Immature natural killer cell (primary cell): ENCODE results near the gene RDH14. TPM values are rescaled to one million over a fixed set of nuclear protein-coding genes. Genes with fewer than 3 reads are reported as not detected.

Experiments used
- DNase-seq, 3 donors: peaks; one replicate each; pipeline ENCODE4 v3.0.0; 2022; ENCODE audit warnings: mixed read lengths in 1 of 3
- H3K27ac Mint-ChIP-seq, 6 donors: one replicate each; pipeline ENCODE4 v1.8.0; 2020; ENCODE audit warnings: mixed read lengths in 6 of 6, mild to moderate bottlenecking in 5 of 6, inconsistent platforms in 4 of 6, moderate library complexity in 3 of 6
- H3K27me3 Mint-ChIP-seq, 3 donors: one replicate each; pipeline ENCODE4 v1.8.0; 2020 to 2021; ENCODE audit warnings: low read depth in 3 of 3, mild to moderate bottlenecking in 3 of 3, mixed read lengths in 3 of 3, moderate library complexity in 3 of 3, inconsistent platforms in 1 of 3
- H3K36me3 Mint-ChIP-seq, 3 donors: one replicate each; pipeline ENCODE4 v1.8.0; 2020; ENCODE audit warnings: mixed read lengths in 3 of 3, inconsistent platforms in 2 of 3, mild to moderate bottlenecking in 2 of 3
- H3K4me1 Mint-ChIP-seq, 2 donors: one replicate each; pipeline ENCODE4 v1.8.0; 2020; ENCODE audit warnings: inconsistent platforms in 2 of 2, mild to moderate bottlenecking in 2 of 2, mixed read lengths in 2 of 2, moderate library complexity in 1 of 2
- H3K4me3 Mint-ChIP-seq, 5 donors: one replicate each; pipeline ENCODE4 v1.8.0; 2020; ENCODE audit warnings: mild to moderate bottlenecking in 5 of 5, mixed read lengths in 5 of 5, inconsistent platforms in 3 of 5, moderate library complexity in 3 of 5
- H3K9me3 Mint-ChIP-seq, 6 donors: one replicate each; pipeline ENCODE4 v1.8.0; 2020; ENCODE audit warnings: mild to moderate bottlenecking in 6 of 6, mixed read lengths in 6 of 6, inconsistent platforms in 4 of 6, moderate library complexity in 3 of 6
- polyA plus RNA-seq, 3 donors: library from polyadenylated mRNA; unstranded; fragments of 300-500 nt; fragmentation: Illumina TruSeq; gene quantifications; one replicate each; pipeline ENCODE4 v1.2.3, GENCODE V29; 2021

RDH14 gene
- polyA plus RNA-seq, 3 donors from 2014 or later = 34.9 to 45.2 (median 36.7) TPM

GRCh38 chr2:18592372-18592771 is 31.9 kb upstream of the RDH14 start:
- H3K9me3 Mint-ChIP-seq = peaks cover 0 to 2% (median 0%) of the 10 kb centered on the region in 6 donors
- peaks cover 0 to 2% (median 0%) of the 10 kb centered on the region in 3 donors for H3K27me3 Mint-ChIP-seq
- H3K4me1 Mint-ChIP-seq = peaks cover 0 to 3% of the 10 kb centered on the region in 2 donors
- no peak for DNase-seq
- no peak overlapping the region for H3K27ac Mint-ChIP-seq
- H3K36me3 Mint-ChIP-seq = peaks cover under 1 to 11% (median 9%) of the 10 kb centered on the region in 3 donors
- H3K4me3 Mint-ChIP-seq = no peak overlapping the region

- no peak within 1 kb of the TSS for H3K27ac Mint-ChIP-seq
- H3K36me3 Mint-ChIP-seq = peaks cover 3 to 15% (median 13%) of the 10 kb centered on the region in 3 donors
- no peak for DNase-seq
- H3K9me3 Mint-ChIP-seq = peaks cover 0 to 4% (median 0%) of the 10 kb centered on the region in 6 donors
- H3K4me3 Mint-ChIP-seq = no peak within 1 kb of the TSS
- no peaks in the 10 kb centered on the region for H3K27me3 Mint-ChIP-seq
- peaks cover 0 to 13% of the 10 kb centered on the region in 2 donors for H3K4me1 Mint-ChIP-seq
These were observed 28.9 kb upstream of the RDH14 start, which contains the start of gene NT5C1B for GRCh38 chr2:18589354-18589753. Gene NT5C1B, minus strand, starts transcription at chr2:18589569. Its CDS starts 101 bp downstream, at chr2:18589468.

- Mint-ChIP-seq H3K27ac (no peak overlapping the region), H3K9me3 (peaks cover 0 to 6% (median 0%) of the 10 kb centered on the region in 6 donors), H3K4me1 (peaks cover 0 to 13% of the 10 kb centered on the region in 2 donors), H3K36me3 (peaks cover 3 to 14% (median 12%) of the 10 kb centered on the region in 3 donors), H3K4me3 (no peak overlapping the region), H3K27me3 (no peaks in the 10 kb centered on the region)
- no peak for DNase-seq
These were observed 28.3 kb upstream of the RDH14 start for GRCh38 chr2:18588802-18589201.

GRCh38 chr2:18588049-18588448 is 27.6 kb upstream of the RDH14 start:
- DNase-seq = no peak
- peaks cover 3 to 14% (median 8%) of the 10 kb centered on the region in 3 donors for H3K36me3 Mint-ChIP-seq
- H3K27me3 Mint-ChIP-seq = peaks cover 0 to under 1% (median 0%) of the 10 kb centered on the region in 3 donors
- H3K9me3 Mint-ChIP-seq = peaks cover 0 to 9% (median 0%) of the 10 kb centered on the region in 6 donors
- H3K27ac Mint-ChIP-seq = no peak overlapping the region
- H3K4me3 Mint-ChIP-seq = no peak overlapping the region
- H3K4me1 Mint-ChIP-seq = peaks cover 0 to 13% of the 10 kb centered on the region in 2 donors

- Mint-ChIP-seq H3K27ac (no peak overlapping the region), H3K9me3 (peaks cover 0 to 11% (median 0%) of the 10 kb centered on the region in 6 donors), H3K36me3 (peaks cover 3 to 11% (median 3%) of the 10 kb centered on the region in 3 donors), H3K27me3 (peaks cover 0 to 2% (median 0%) of the 10 kb centered on the region in 3 donors), H3K4me1 (peaks cover 0 to 13% of the 10 kb centered on the region in 2 donors), H3K4me3 (no peak overlapping the region)
- DNase-seq = no peak
These were observed 25.1 kb upstream of the RDH14 start for GRCh38 chr2:18585526-18585925.

GRCh38 chr2:18584608-18584954 is 24.1 kb upstream of the RDH14 start:
- Mint-ChIP-seq H3K27me3 (peaks cover 0 to 2% (median 0%) of the 10 kb centered on the region in 3 donors), H3K36me3 (peaks cover 3 to 11% (median 3%) of the 10 kb centered on the region in 3 donors), H3K4me1 (peaks cover 0 to 13% of the 10 kb centered on the region in 2 donors)

GRCh38 chr2:18583905-18584607 is 23.6 kb upstream of the RDH14 start:
- H3K9me3 Mint-ChIP-seq = peaks cover 0 to 11% (median under 1%) of the 10 kb centered on the region in 6 donors
- peaks cover 3 to 11% (median 3%) of the 10 kb centered on the region in 3 donors for H3K36me3 Mint-ChIP-seq
- H3K4me1 Mint-ChIP-seq = peaks cover 0 to 13% of the 10 kb centered on the region in 2 donors

More at GRCh38 chr2:18584608-18584954, 24.1 kb upstream of the RDH14 start:
- DNase-seq = no peak
- Mint-ChIP-seq H3K9me3 (peaks cover 0 to 11% (median 0%) of the 10 kb centered on the region in 6 donors), H3K27ac (no peak overlapping the region), H3K4me3 (no peak overlapping the region)

GRCh38 chr2:18580606-18581005 is 20.2 kb upstream of the RDH14 start:
- H3K4me1 Mint-ChIP-seq = peaks cover 0 to 4% of the 10 kb centered on the region in 2 donors
- H3K4me3 Mint-ChIP-seq = no peak overlapping the region
- peaks cover 0 to 2% (median 2%) of the 10 kb centered on the region in 3 donors for H3K27me3 Mint-ChIP-seq
- peaks cover 5 to 13% (median 8%) of the 10 kb centered on the region in 3 donors for H3K36me3 Mint-ChIP-seq
- H3K27ac Mint-ChIP-seq = no peak overlapping the region
- DNase-seq = no peak
- peaks cover 0 to 8% (median 5%) of the 10 kb centered on the region in 6 donors for H3K9me3 Mint-ChIP-seq

More at GRCh38 chr2:18583905-18584607, 23.6 kb upstream of the RDH14 start:
- Mint-ChIP-seq H3K4me3 (no peak overlapping the region), H3K27me3 (peaks cover 0 to 2% (median 0%) of the 10 kb centered on the region in 3 donors), H3K27ac (no peak overlapping the region)
- DNase-seq = no peak

GRCh38 chr2:18578033-18578432 is 17.6 kb upstream of the RDH14 start:
- peaks cover 0 to 8% (median 3%) of the 10 kb centered on the region in 6 donors for H3K9me3 Mint-ChIP-seq
- no peak overlapping the region for H3K4me3 Mint-ChIP-seq
- no peak overlapping the region for H3K27ac Mint-ChIP-seq
- H3K36me3 Mint-ChIP-seq = peaks cover 8 to 22% (median 12%) of the 10 kb centered on the region in 3 donors
- DNase-seq = no peak
- H3K27me3 Mint-ChIP-seq = peaks cover 0 to 4% (median 1%) of the 10 kb centered on the region in 3 donors
- no peaks in the 10 kb centered on the region for H3K4me1 Mint-ChIP-seq

- Mint-ChIP-seq H3K4me3 (no peak overlapping the region), H3K9me3 (peaks cover 0 to 7% (median 0%) of the 10 kb centered on the region in 6 donors)
These were observed 5.8 kb upstream of the RDH14 start for GRCh38 chr2:18566145-18566769.

GRCh38 chr2:18560797-18561085 is 288 bp upstream of the RDH14 start:
- Mint-ChIP-seq H3K9me3 (peaks cover 0 to 7% (median 0%) of the 10 kb centered on the region in 6 donors), H3K4me1 (peaks cover 30 to 44% of the 10 kb centered on the region in 2 donors), H3K27ac (peak overlapping the region; percentile 94 to 97 (median 95)), H3K36me3 (peaks cover 10 to 18% (median 11%) of the 10 kb centered on the region in 3 donors), H3K4me3 (peak overlapping the region; percentile 93 to 97 (median 93)), H3K27me3 (peaks cover 7 to 12% (median 8%) of the 10 kb centered on the region in 3 donors)
- DNase-seq = no peak

More at GRCh38 chr2:18566145-18566769, 5.8 kb upstream of the RDH14 start:
- H3K27ac Mint-ChIP-seq = no peak overlapping the region
- H3K27me3 Mint-ChIP-seq = peaks cover 0 to 4% (median 0%) of the 10 kb centered on the region in 3 donors
- no peak for DNase-seq
- H3K36me3 Mint-ChIP-seq = peaks cover 26 to 48% (median 33%) of the 10 kb centered on the region in 3 donors
- H3K4me1 Mint-ChIP-seq = peaks cover 0 to 2% of the 10 kb centered on the region in 2 donors

- Mint-ChIP-seq H3K27me3 (peaks cover 7 to 12% (median 8%) of the 10 kb centered on the region in 3 donors), H3K4me1 (peaks cover 30 to 44% of the 10 kb centered on the region in 2 donors), H3K9me3 (no peaks in the 10 kb centered on the region), H3K27ac (peak overlapping the region; percentile 92 to 98 (median 94)), H3K4me3 (peak overlapping the region; percentile 88 to 97 (median 94)), H3K36me3 (peaks cover 9 to 13% (median 9%) of the 10 kb centered on the region in 3 donors)
- DNase-seq = no peak
These were observed 872 bp downstream of the RDH14 start for GRCh38 chr2:18559531-18560030.

GRCh38 chr2:18558458-18558857 is 2.0 kb downstream of the RDH14 start:
- Mint-ChIP-seq H3K4me1 (peaks cover 30 to 49% of the 10 kb centered on the region in 2 donors), H3K36me3 (peaks cover 12 to 16% (median 14%) of the 10 kb centered on the region in 3 donors), H3K9me3 (no peaks in the 10 kb centered on the region), H3K27ac (peak overlapping the region; percentile 18 to 96 (median 94)), H3K4me3 (peak overlapping the region in 4 of 5 donors; percentile 14 to 97 (median 92)), H3K27me3 (peaks cover 7 to 12% (median 8%) of the 10 kb centered on the region in 3 donors)
- DNase-seq = no peak
